HG03045 (cell line): Measurements from ENCODE around the gene TENM3.

ENCODE experiments used
- ATAC-seq: cut with Tn5 transposase; IDR thresholded peaks from one replicate; pipeline ENCODE4 v1.9.1; 2021; ENCODE audit warnings: mild to moderate bottlenecking, moderate library complexity; ENCODE audit not compliant: unreplicated experiment

The TENM3 gene

GRCh38 chr4:182705389-182705788, 462.2 kb downstream of the TENM3 start:
- no peak for ATAC-seq

- no peak for ATAC-seq
Observed at GRCh38 chr4:182711211-182711610, 468.0 kb downstream of the TENM3 start.

GRCh38 chr4:182715548-182715947, 472.3 kb downstream of the TENM3 start:
- ATAC-seq: no peak

- ATAC-seq: no peak
Observed at GRCh38 chr4:182716192-182716591, 473.0 kb downstream of the TENM3 start.

DNA sequence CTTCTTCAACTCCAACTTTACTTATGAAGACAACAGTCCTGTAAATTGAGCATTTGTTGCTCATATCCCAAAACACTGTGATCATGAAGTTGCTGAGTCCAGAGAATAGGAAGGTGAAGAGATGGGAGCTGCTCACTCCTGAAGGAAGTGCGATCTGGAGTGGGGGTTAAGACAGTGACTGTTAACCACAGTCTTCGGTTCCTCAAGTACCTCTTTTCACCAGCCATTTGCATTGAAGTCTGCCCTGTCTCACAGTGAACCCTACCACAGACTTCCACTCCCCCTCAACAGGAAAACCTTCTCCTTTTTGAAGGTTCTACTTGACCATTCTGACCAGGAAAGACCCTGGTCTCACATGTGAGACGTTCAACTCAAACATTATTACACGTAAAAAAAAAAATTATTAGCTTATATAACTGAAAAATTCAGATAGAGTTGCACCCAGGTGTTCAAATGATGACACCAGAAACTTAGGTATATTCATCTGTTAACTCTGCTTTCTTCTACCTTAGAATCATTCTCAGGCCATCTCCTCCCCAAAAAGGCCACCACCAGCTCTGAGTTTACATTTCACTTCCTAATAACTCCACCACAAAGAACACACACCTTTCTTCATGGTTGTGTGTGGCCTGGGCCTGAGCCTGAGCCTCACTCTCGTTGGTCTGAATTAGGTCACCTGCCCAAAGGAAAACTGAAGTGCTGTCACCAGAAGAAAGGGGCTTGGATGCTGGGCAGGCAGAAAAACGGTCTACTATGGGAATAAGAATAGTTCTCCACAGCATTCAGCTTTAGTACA, 474.8 kb downstream of the TENM3 start:
- ATAC-seq: peak; percentile 57

- no peak for ATAC-seq
Observed at GRCh38 chr4:182724414-182724813, 481.2 kb downstream of the TENM3 start.

GRCh38 chr4:182729516-182729915, 486.3 kb downstream of the TENM3 start:
- ATAC-seq: no peak

GRCh38 chr4:182730791-182731190, 487.6 kb downstream of the TENM3 start:
- no peak for ATAC-seq

GRCh38 chr4:182736207-182736606, 493.0 kb downstream of the TENM3 start:
- ATAC-seq: no peak

GRCh38 chr4:182738283-182739047, 495.3 kb downstream of the TENM3 start:
- no peak for ATAC-seq

GRCh38 chr4:182740256-182740655, 497.1 kb downstream of the TENM3 start:
- no peak for ATAC-seq

DNA sequence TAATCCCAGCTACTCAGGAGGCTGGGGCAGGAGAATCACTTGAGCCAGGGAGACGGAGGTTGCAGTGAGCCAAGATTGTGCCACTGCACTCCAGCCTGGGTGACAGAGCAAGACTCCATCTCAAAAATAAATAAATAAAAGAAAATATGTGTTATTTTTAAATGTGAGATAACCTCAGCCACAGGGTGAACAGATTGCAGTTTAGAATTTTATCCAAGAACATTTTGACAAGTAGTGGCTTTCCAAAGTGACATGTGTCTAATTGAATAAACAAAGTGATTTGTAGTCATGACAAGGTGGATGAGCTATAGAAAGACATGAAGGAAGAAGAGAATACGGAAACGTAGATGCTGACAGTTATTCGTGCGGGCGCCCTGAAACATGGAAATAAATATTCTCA, 497.9 kb downstream of the TENM3 start:
- no peak for ATAC-seq

DNA sequence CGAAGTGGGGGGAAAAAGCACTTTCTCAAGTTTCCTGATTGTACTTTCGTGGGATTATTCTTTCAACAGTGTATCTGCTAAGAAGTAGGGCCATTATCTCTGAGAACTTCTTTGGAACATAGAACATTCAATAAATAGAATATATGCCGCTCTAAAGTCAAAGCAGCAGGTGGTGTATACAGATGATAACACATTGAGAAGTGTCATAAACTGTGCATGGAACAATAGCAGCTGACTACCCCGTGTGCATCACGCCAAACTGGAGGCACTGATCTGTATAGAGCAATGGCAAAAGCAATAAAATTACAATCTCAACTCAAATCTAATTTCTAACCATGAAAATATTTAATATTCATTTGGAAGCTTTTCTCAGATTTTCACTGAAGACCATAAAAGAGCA, 498.7 kb downstream of the TENM3 start:
- ATAC-seq: no peak

DNA sequence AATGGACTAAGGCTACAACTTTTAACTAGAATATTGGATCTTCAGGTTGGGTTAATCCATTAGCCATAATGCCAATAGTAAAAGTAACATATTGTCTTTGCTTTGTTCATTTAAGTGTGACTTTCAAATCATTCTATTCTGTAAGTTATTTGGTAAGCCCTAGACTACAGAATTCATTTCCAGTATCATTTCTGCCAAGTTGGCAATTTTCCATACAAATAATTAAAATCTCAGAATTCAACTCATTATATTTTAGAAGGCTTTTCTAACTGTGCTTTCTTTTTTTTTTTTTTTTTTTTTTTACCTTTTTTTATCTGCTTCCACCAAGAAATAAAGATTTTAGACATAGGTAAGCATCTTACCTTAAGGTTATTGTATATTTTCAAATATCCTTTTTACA, 500.6 kb downstream of the TENM3 start:
- ATAC-seq: no peak

DNA sequence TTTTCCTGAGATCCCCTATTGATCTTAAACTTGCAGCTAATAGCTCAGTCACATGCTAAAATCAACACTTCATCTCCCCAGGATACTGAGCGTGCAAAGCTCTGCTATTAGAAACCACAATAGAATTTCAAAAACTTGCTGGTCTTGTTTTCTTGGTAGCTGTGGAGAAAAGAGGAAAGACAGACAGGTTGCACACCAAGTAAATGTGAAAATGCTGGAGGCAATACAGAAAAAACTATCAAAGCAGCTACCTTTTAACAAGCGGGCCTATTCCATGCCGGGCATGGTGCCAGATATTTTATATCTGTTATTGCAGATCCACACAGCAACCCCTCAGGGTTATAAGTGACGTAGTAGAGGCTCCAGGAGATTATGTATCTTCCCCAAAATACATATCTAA, 502.0 kb downstream of the TENM3 start:
- ATAC-seq: no peak

GRCh38 chr4:182746876-182747275, 503.7 kb downstream of the TENM3 start:
- ATAC-seq: no peak

GRCh38 chr4:182748283-182748682, 505.1 kb downstream of the TENM3 start:
- ATAC-seq: no peak

GRCh38 chr4:182748949-182749348, 505.7 kb downstream of the TENM3 start:
- no peak for ATAC-seq

GRCh38 chr4:182749667-182750167, 506.5 kb downstream of the TENM3 start:
- ATAC-seq: no peak

GRCh38 chr4:182752158-182752910, 509.1 kb downstream of the TENM3 start:
- ATAC-seq: no peak

GRCh38 chr4:182754895-182755294, 511.7 kb downstream of the TENM3 start:
- no peak for ATAC-seq
